SK-N-SH (cell line): ENCODE data around the gene DPY19L1.
"Not testable (repeated sequence)": the region's sequence is repeated elsewhere in the genome, so short reads cannot be mapped to it uniquely, and the experiment has no call there.

Experiments
- CTCF ChIP-seq: fragments of 200-600 bp; sonication (generic); IDR thresholded peaks from 2 replicates; pipeline ENCODE4 v1.6.1; 2017; ENCODE audit warnings: antibody characterized with exemption, mild to moderate bottlenecking, moderate library complexity
- ELF1 ChIP-seq: IDR thresholded peaks from 2 replicates; pipeline ENCODE4 v1.4.0; 2012
- EP300 ChIP-seq, 2 experiments: IDR thresholded peaks; 2 replicates each; pipeline versions ENCODE4 v1.4.0 to v1.6.1; 2012; ENCODE audit warnings: borderline replicate concordance in 1 of 2, low read depth in 1 of 2, low read length in 1 of 2
- EZH2phosphoT487 ChIP-seq: fragments of 200-600 bp; sonication (generic); IDR thresholded peaks from 2 replicates; pipeline ENCODE4 v1.6.1; 2017; ENCODE audit warnings: low read depth, mixed run types, mild to moderate bottlenecking, antibody characterized with exemption, moderate library complexity, borderline replicate concordance
- FOSL2 ChIP-seq: IDR thresholded peaks from 2 replicates; pipeline ENCODE4 v1.4.0; 2012; ENCODE audit warnings: low read depth, mild to moderate bottlenecking, moderate library complexity, borderline replicate concordance
- FOXM1 ChIP-seq: IDR thresholded peaks from 2 replicates; pipeline ENCODE4 v1.4.0; 2012; ENCODE audit warnings: low read depth, mild to moderate bottlenecking
- GATA2 ChIP-seq: sonication (generic); formaldehyde crosslinking; IDR thresholded peaks from 2 replicates; pipeline ENCODE4 v1.5.0; 2020; ENCODE audit warnings: mild to moderate bottlenecking, missing genetic modification reagents
- MXI1 ChIP-seq: IDR thresholded peaks from 2 replicates; pipeline ENCODE4 v1.6.1; 2012; ENCODE audit warnings: mild to moderate bottlenecking, low read depth, low read length, improper control_type of control experiment
- PBX3 ChIP-seq: IDR thresholded peaks from 2 replicates; pipeline ENCODE4; 2012
- POLR2AphosphoS5 ChIP-seq: IDR thresholded peaks from 2 replicates; pipeline ENCODE4 v1.6.1; 2012; ENCODE audit warnings: low read depth, low read length
- RCOR1 ChIP-seq: fragments of 150-350 bp; IDR thresholded peaks from 2 replicates; pipeline ENCODE4 v1.6.1; 2017; ENCODE audit warnings: antibody characterized with exemption, low read length
- REST ChIP-seq: IDR thresholded peaks from 2 replicates; pipeline ENCODE4 v1.6.1; 2012; ENCODE audit warnings: mild to moderate bottlenecking, low read depth, low read length, moderate library complexity
- TAF1 ChIP-seq: IDR thresholded peaks from 2 replicates; pipeline ENCODE4 v1.6.1; 2012; ENCODE audit warnings: low read depth, mild to moderate bottlenecking, low read length, moderate library complexity, borderline replicate concordance

- TF ChIP-seq EZH2phosphoT487; CTCF; FOXM1; PBX3; ELF1; FOSL2; GATA2; REST; EP300 (IDR thresholded peaks at IDR 0.05; ENCODE audit: borderline replicate concordance in 1 of 2, low read depth in 1 of 2, low read length in 1 of 2); POLR2AphosphoS5; MXI1; TAF1; RCOR1: not testable (repeated sequence)
Observed at GRCh38 chr7:35043301-35043700, 6.0 kb upstream of the DPY19L1 start.
